Adipocyte (in vitro differentiated cells): ENCODE measurements around the gene TMEM87B.
"Not testable (repeated sequence)": the region's sequence is repeated elsewhere in the genome, so short reads cannot be mapped to it uniquely, and the experiment has no call there.

Experiments
- DNase-seq: peaks from one replicate; pipeline ENCODE4 v3.0.0-alpha.2; 2015; ENCODE audit warnings: low read depth
- H3K27me3 ChIP-seq: replicated peaks from 2 replicates; pipeline ENCODE4 v1.7.0; 2013; ENCODE audit warnings: mild to moderate bottlenecking, low read length, moderate library complexity; ENCODE audit not compliant: control insufficient read depth, insufficient read depth
- H3K36me3 ChIP-seq: 2 replicates; pipeline ENCODE4 v1.7.0; 2013; ENCODE audit warnings: low read length, mild to moderate bottlenecking, moderate library complexity; ENCODE audit not compliant: control insufficient read depth, insufficient read depth, severe bottlenecking
- H3K4me1 ChIP-seq: 2 replicates; pipeline ENCODE4 v1.7.0; 2013; ENCODE audit warnings: mild to moderate bottlenecking, low read length, moderate library complexity; ENCODE audit not compliant: control insufficient read depth, insufficient read depth
- H3K4me3 ChIP-seq: 2 replicates; pipeline ENCODE4 v1.7.0; 2013; ENCODE audit warnings: mild to moderate bottlenecking, low read length, moderate library complexity
- H3K9ac ChIP-seq: 2 replicates; pipeline ENCODE4 v1.7.0; 2013; ENCODE audit warnings: mild to moderate bottlenecking, low read length, moderate library complexity
- H3K9me3 ChIP-seq: 2 replicates; pipeline ENCODE4 v1.7.0; 2013; ENCODE audit warnings: mild to moderate bottlenecking, low read length, moderate library complexity; ENCODE audit not compliant: control insufficient read depth

Gene TMEM87B

DNA sequence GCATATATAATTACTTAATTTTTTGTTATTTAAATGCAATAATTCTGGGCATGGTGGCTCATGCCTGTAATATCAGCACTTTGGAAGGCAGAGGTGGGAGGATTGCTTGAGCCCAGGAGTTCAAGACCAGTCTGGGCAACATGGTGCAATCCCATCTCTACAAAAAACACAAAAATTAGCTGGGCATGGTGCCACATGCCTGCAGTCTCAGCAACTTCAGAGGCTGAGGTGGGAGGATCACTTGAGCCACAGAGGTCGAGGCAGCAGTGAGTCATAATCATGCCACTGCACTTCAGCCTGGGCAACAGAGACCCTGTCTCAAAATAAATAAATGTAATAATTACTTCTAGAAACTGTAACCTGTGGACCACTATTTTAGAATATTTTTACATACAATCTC lies 21.5 kb upstream of the TMEM87B start:
- peak; percentile 41 for DNase-seq
- Histone ChIP-seq H3K4me1 (peaks cover 29% of the 10 kb centered on the region), H3K36me3 (no peaks in the 10 kb centered on the region), H3K27me3 (no peaks in the 10 kb centered on the region), H3K9ac (no peak overlapping the region), H3K9me3 (no peaks in the 10 kb centered on the region), H3K4me3 (no peak overlapping the region)

DNA sequence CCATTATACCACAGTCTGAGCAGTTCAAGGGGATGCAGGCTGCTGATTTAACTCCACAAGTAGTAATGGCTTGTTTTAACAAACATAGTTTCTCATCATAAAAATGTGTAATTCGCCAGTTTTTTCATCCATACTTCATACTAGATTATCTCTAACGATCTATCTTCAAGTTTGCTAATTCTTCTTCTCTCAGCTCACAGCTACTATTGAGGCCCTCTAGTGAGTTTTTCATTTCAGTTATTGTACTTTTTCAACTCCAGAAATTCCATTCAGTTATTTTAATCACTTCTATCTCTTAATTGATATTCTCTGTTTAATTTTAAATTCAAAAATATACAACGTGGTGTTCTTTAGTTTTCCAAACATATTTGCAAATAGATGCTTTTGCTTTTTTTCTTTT lies 20.1 kb upstream of the TMEM87B start:
- Histone ChIP-seq H3K9ac (no peak overlapping the region), H3K9me3 (no peaks in the 10 kb centered on the region), H3K27me3 (no peaks in the 10 kb centered on the region), H3K4me1 (peaks cover 29% of the 10 kb centered on the region), H3K36me3 (no peaks in the 10 kb centered on the region), H3K4me3 (no peak overlapping the region)
- DNase-seq = no peak

DNA sequence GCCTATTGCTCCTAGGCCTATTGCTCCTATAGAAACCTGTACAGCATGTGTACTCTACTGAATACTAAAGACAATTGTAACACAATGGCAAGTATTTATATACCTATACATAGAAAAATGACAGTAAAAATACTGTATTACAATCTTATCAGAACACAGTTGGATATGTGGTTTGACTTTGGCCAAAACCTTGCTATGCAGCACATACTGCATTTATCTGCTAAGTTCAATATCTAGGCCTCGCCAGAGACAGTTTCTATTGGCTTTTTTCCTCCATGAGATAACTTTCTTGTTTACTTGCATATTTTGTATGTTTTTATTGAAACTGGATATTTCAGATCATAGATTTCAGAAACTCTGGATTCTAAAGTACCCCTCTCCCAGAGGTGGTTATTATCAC lies 19.3 kb upstream of the TMEM87B start:
- H3K9ac ChIP-seq = no peak overlapping the region
- no peaks in the 10 kb centered on the region for H3K36me3 ChIP-seq
- no peak overlapping the region for H3K4me3 ChIP-seq
- no peaks in the 10 kb centered on the region for H3K9me3 ChIP-seq
- no peak for DNase-seq
- peaks cover 29% of the 10 kb centered on the region for H3K4me1 ChIP-seq
- H3K27me3 ChIP-seq = no peaks in the 10 kb centered on the region

DNA sequence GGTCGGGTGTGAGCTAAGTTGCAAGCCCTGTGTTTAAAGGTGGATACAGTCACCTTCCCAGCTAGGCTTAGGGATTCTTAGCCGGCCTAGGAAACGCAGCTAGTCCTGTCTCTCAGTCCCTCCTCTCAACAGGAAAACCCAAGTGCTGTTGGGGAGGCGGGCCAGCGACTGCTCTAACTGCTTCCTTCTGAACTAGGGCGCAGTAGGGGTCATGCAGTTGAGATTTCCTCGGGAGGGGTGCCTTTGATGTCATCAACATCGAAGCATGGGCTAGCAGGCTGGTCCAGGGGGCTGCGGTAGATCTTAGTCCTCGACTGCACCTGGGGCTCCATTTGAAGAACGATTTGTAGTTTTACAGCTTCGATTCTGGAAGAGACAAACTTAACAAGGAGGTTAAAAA lies 15.5 kb upstream of the TMEM87B start:
- not testable (repeated sequence) for H3K4me1 ChIP-seq, H3K27me3 ChIP-seq, H3K36me3 ChIP-seq, DNase-seq, H3K9me3 ChIP-seq, H3K9ac ChIP-seq, H3K4me3 ChIP-seq

DNA sequence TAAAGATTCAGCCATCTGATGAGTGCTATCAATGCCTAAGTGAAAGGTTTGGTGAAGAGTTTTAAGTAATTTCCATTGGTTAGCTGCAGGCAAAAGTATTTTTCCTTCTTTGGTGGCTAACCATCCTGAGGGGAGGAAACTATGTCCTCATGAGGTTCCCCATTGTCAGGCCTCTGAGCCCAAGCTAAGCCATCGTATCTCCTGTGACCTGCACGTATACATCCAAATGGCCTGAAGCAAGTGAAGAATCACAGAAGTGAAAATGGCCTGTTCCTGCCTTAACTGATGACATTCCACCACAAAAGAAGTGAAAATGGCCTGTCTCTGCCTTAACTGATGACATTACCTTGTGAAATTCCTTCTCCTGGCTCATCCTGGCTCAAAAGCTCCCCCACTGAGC lies 15.0 kb upstream of the TMEM87B start:
- H3K4me1 ChIP-seq, H3K36me3 ChIP-seq, DNase-seq, H3K4me3 ChIP-seq, H3K9me3 ChIP-seq, H3K27me3 ChIP-seq, H3K9ac ChIP-seq: not testable (repeated sequence)

DNA sequence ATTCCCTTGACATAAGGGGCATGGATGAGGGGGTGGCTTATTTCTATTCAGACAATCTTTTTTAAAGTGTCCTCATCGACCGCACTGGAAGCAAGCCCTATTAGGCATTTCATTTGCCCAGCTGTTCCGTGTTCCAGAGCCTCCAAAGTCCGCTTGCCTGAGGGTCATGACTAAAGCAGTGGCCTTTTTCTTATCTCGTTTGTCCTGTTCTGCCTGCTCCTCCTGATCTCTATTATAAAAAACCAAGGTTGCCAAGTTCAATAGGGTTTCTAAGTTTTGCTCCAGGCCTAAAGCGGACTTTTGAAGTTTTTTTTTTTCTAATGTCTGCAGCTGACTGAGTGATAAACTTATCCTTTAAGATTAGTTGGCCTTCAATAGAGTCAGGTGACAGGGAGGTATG lies 13.6 kb upstream of the TMEM87B start:
- H3K36me3 ChIP-seq, H3K27me3 ChIP-seq, H3K4me3 ChIP-seq, H3K4me1 ChIP-seq, DNase-seq, H3K9ac ChIP-seq: not testable (repeated sequence)
- peaks cover 15% of the 10 kb centered on the region for H3K9me3 ChIP-seq

DNA sequence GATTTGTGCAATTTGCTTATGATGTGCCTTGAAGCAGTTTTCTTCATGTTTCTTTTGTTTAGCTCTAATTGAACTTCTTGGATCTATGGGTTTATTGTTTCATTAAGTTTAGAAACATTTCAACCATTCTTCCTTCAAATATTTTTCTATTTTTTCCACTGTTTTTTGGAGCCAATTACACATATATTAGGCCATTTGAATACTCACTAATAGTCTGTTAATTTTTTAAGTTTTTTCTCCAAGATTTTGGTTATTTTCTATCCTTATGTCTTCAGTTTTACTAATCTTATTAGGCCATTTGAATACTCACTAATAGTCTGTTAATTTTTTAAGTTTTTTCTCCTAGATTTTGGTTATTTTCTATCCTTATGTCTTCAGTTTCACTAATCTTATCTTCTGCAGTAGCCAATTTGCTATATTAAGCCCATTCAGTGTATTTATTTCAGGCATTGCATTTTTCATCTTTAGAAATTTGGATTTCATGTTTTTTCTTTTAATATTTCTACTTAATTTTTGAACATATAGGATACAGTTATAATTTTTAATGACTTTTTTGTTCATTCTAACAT lies 9.5 kb upstream of the TMEM87B start:
- H3K4me1 ChIP-seq = peaks cover 13% of the 10 kb centered on the region
- H3K36me3 ChIP-seq = no peaks in the 10 kb centered on the region
- no peak overlapping the region for H3K4me3 ChIP-seq
- no peak overlapping the region for H3K9ac ChIP-seq
- no peak for DNase-seq
- H3K9me3 ChIP-seq = peaks cover 15% of the 10 kb centered on the region
- H3K27me3 ChIP-seq = no peaks in the 10 kb centered on the region

DNA sequence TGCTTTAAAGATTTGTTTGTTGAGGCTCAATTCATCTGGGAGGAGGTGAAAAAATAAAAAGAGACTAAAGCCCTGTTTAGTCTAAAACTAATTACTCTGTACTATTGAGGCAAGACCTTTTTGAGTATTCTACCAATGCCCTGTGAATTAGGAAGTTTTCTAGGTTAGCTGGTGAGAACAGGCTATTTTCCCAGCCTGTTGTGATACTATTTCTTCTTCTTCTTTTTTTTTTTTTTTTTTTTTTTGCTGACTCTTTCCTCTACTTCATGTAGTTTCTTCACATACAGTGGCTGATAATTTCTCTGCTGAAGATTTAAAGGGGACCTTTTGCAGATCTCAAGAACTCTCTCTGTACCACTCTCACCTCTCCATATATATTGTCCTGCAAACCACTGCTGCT lies 8.8 kb upstream of the TMEM87B start:
- Histone ChIP-seq H3K9me3 (peaks cover 15% of the 10 kb centered on the region), H3K36me3 (no peaks in the 10 kb centered on the region), H3K9ac (no peak overlapping the region), H3K4me1 (peaks cover 13% of the 10 kb centered on the region), H3K27me3 (no peaks in the 10 kb centered on the region), H3K4me3 (no peak overlapping the region)
- DNase-seq = no peak

DNA sequence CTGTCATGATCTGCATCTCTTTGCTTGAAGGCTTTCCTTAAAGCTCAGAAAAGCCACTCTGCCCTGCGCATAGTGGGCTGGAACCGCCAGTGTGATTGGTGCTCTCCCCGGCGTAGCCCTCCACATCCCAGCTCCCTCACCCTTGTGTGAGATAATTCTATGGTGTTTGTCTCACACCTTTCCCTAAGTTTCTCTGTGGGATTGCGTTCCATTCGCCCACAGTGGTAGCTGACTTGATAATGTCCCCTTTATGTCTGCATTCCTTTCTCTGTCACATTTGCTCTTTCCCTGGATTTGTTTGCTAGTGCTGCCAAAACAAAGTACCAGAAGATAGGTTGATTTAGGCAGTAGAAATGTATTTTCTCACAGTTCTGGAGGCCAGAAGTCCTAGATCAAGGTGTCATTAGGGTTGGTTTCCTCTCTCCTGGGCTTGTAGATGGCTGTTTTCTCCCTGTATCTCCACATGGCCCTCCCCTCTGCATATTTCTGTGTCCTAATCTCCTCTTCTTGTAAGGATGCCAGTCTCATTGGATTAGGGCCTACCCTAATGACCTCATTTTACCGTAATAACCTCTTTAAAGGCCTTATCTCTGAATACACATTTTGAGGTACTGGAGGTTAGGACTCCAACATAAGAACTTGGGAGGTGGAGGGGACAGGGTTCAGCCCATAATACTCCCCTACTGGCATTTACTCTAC lies 7.4 kb upstream of the TMEM87B start:
- Histone ChIP-seq H3K27me3 (no peaks in the 10 kb centered on the region), H3K9ac (no peak overlapping the region), H3K4me1 (peaks cover 13% of the 10 kb centered on the region), H3K4me3 (no peak overlapping the region), H3K9me3 (peaks cover 15% of the 10 kb centered on the region), H3K36me3 (no peaks in the 10 kb centered on the region)
- no peak for DNase-seq

DNA sequence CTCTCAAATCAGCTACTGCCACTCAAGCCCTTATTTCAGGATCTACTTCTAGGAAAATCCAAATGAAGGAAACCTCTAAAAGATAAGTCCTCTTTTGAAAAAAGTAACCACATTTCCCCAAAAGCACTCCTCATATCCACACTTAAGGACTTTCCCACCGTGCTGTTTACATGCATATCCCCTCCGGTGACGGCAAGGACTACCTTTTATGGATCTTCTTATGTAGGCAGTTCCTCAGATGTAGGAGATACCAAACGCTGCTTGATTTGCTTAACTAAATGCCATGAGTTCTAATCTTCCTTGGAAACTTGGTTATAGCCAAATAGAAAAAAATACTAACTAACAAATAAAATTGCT lies 6.9 kb upstream of the TMEM87B start:
- no peak overlapping the region for H3K4me3 ChIP-seq
- H3K9ac ChIP-seq = no peak overlapping the region
- peaks cover 15% of the 10 kb centered on the region for H3K9me3 ChIP-seq
- H3K27me3 ChIP-seq = no peaks in the 10 kb centered on the region
- no peaks in the 10 kb centered on the region for H3K36me3 ChIP-seq
- H3K4me1 ChIP-seq = peaks cover 13% of the 10 kb centered on the region
- no peak for DNase-seq

DNA sequence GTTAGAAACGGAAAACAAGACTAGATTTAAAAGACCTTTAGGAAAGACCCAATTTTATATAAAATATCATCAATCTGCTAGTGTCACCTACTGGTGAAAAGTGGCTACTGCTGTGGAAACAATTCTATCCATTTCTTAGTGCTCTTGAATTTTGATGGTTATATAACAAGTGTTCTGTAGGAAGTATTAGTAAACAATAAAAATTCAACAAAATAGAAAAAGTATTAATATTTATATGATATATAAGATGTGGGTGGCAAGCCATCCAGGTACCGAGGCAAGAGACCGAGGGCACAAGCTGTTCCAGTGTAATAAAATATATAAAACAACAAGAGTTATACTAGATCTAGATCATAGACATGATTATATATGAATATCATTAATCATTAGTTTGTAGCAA lies 6.2 kb upstream of the TMEM87B start:
- H3K9me3 ChIP-seq = peaks cover 15% of the 10 kb centered on the region
- no peaks in the 10 kb centered on the region for H3K36me3 ChIP-seq
- H3K4me3 ChIP-seq = no peak overlapping the region
- H3K27me3 ChIP-seq = no peaks in the 10 kb centered on the region
- DNase-seq = peak; percentile 80
- H3K9ac ChIP-seq = no peak overlapping the region
- peaks cover 17% of the 10 kb centered on the region for H3K4me1 ChIP-seq

DNA sequence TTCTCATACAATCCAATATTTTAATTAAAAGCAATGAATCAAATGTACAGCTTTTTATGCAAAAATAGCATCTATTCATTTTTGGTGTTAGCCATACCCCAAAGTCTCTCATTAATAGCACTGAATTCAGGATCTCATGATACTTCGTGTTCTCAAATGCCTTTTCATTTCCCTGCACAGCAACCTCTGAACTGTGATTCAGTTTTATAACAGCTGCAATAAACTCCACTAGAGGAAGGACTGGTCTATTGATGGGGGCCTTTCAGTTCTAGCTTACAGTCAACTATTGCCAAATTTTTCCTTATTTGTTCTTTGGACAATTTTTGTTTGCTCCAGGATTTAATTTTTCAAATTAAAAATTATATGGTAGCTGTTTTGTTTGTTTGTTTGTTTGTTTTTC lies 4.8 kb upstream of the TMEM87B start:
- H3K9ac ChIP-seq = no peak overlapping the region
- DNase-seq = no peak
- H3K4me1 ChIP-seq = peaks cover 18% of the 10 kb centered on the region
- H3K36me3 ChIP-seq = no peaks in the 10 kb centered on the region
- H3K27me3 ChIP-seq = no peaks in the 10 kb centered on the region
- H3K9me3 ChIP-seq = peaks cover 9% of the 10 kb centered on the region
- no peak overlapping the region for H3K4me3 ChIP-seq
